OCI-LY1 (cell line): Measurements from ENCODE around the gene RYR3.

Experiments
- H2AFZ ChIP-seq: fragments of 200-600 bp; sonication (generic), shearing (Covaris generic); 2 replicates; pipeline ENCODE4 v1.6.0; 2014; ENCODE audit warnings: antibody characterized with exemption, mild to moderate bottlenecking, low read length
- H3F3A ChIP-seq: fragments of 200-600 bp; sonication (generic), shearing (Covaris generic); 2 replicates; pipeline ENCODE4 v1.6.0; 2014; ENCODE audit warnings: mild to moderate bottlenecking, antibody characterized with exemption, low read length, moderate library complexity; ENCODE audit not compliant: insufficient read depth
- H3K27ac ChIP-seq: fragments of 200-600 bp; sonication (generic); 2 replicates; pipeline ENCODE4 v1.5.1; 2014; ENCODE audit warnings: low read length, mixed run types, mild to moderate bottlenecking, low read depth; ENCODE audit not compliant: poor library complexity, severe bottlenecking
- H3K27me3 ChIP-seq: fragments of 200-600 bp; sonication (generic); 2 replicates; pipeline ENCODE4 v1.6.0; 2014; ENCODE audit warnings: antibody characterized with exemption, mild to moderate bottlenecking, low read length, moderate library complexity; ENCODE audit not compliant: insufficient read depth
- H3K36me3 ChIP-seq: fragments of 200-600 bp; sonication (generic); 2 replicates; pipeline ENCODE4 v1.6.1; 2014; ENCODE audit warnings: mild to moderate bottlenecking, antibody characterized with exemption, low read length, moderate library complexity, mixed read lengths; ENCODE audit not compliant: insufficient read depth
- H3K4me1 ChIP-seq: fragments of 200-600 bp; sonication (generic); 2 replicates; pipeline ENCODE4 v1.5.1; 2014; ENCODE audit warnings: mild to moderate bottlenecking, low read length, moderate library complexity; ENCODE audit not compliant: insufficient read depth, severe bottlenecking
- H3K4me2 ChIP-seq: fragments of 200-600 bp; sonication (generic), shearing (Covaris generic); 2 replicates; pipeline ENCODE4 v1.6.1; 2014; ENCODE audit warnings: low read length
- H3K4me3 ChIP-seq: fragments of 200-600 bp; sonication (generic); 2 replicates; pipeline ENCODE4 v1.5.1; 2014; ENCODE audit warnings: low read length, low read depth, mild to moderate bottlenecking, mixed read lengths; ENCODE audit not compliant: poor library complexity, severe bottlenecking
- H3K79me2 ChIP-seq: fragments of 200-600 bp; shearing (Covaris generic); 2 replicates; pipeline ENCODE4 v1.6.1; 2016; ENCODE audit warnings: mixed run types, low read length, mixed read lengths; ENCODE audit not compliant: insufficient read depth
- H3K9ac ChIP-seq: fragments of 200-600 bp; sonication (generic), shearing (Covaris generic); 2 replicates; pipeline ENCODE4 v1.6.1; 2014; ENCODE audit warnings: mild to moderate bottlenecking, low read length, mixed read lengths
- H3K9me2 ChIP-seq: fragments of 200-600 bp; sonication (generic), shearing (Covaris generic); 2 replicates; pipeline ENCODE4 v1.6.1; 2014; ENCODE audit warnings: low read depth, mild to moderate bottlenecking, low read length, mixed read lengths
- H3K9me3 ChIP-seq: fragments of 200-600 bp; shearing (Covaris generic); 2 replicates; pipeline ENCODE4 v1.6.1; 2014; ENCODE audit warnings: low read length, mixed read lengths
- H4K20me1 ChIP-seq: fragments of 200-600 bp; sonication (generic), shearing (Covaris generic); 2 replicates; pipeline ENCODE4 v1.6.0; 2016; ENCODE audit warnings: mild to moderate bottlenecking, low read length; ENCODE audit not compliant: insufficient read depth
- EZH2 ChIP-seq: fragments of 200-600 bp; sonication (generic), shearing (Covaris generic); IDR thresholded peaks from 2 replicates; pipeline ENCODE4 v1.8.0; 2017; ENCODE audit warnings: borderline replicate concordance, mixed run types, mild to moderate bottlenecking, antibody characterized with exemption, low read length, moderate library complexity, mixed read lengths
- TF ChIP-seq, protein P1 (sequence below): fragments of 200-600 bp; sonication (generic), shearing (Covaris generic); IDR thresholded peaks from 2 replicates; pipeline ENCODE4 v1.5.1; 2017; ENCODE audit warnings: mild to moderate bottlenecking, antibody characterized with exemption, low read length, moderate library complexity, mixed read lengths

RYR3 gene

DNA sequence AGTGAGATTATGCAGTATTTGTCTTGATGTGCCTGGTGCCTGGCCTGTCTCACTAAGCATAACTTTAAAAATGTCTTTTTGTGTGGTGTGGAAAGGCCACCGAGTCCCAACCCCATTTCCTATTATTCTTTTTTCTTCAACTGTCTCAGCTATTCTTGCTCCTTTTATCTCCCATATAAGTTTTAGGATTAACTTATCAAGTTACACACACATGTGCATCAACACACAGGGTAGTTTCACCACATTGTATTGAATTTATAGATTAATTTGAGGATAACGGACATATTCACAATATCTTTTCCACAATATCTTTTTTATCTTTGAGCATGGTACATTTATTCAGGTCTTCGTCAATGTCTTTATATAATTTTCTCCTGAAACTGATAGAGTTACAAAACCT, 127.6 kb downstream of the RYR3 start:
- Histone ChIP-seq H3K9me3 (no peaks in the 10 kb centered on the region), H3K9me2 (no peaks in the 10 kb centered on the region), H3F3A (no peaks in the 10 kb centered on the region), H3K4me1 (no peaks in the 10 kb centered on the region), H3K27me3 (no peaks in the 10 kb centered on the region), H3K4me3 (no peak overlapping the region), H3K9ac (no peak overlapping the region), H3K27ac (no peak overlapping the region), H3K36me3 (no peaks in the 10 kb centered on the region), H3K79me2 (no peaks in the 10 kb centered on the region), H4K20me1 (no peaks in the 10 kb centered on the region), H2AFZ (no peak overlapping the region), H3K4me2 (no peak overlapping the region)
- TF ChIP-seq, protein P1, sequence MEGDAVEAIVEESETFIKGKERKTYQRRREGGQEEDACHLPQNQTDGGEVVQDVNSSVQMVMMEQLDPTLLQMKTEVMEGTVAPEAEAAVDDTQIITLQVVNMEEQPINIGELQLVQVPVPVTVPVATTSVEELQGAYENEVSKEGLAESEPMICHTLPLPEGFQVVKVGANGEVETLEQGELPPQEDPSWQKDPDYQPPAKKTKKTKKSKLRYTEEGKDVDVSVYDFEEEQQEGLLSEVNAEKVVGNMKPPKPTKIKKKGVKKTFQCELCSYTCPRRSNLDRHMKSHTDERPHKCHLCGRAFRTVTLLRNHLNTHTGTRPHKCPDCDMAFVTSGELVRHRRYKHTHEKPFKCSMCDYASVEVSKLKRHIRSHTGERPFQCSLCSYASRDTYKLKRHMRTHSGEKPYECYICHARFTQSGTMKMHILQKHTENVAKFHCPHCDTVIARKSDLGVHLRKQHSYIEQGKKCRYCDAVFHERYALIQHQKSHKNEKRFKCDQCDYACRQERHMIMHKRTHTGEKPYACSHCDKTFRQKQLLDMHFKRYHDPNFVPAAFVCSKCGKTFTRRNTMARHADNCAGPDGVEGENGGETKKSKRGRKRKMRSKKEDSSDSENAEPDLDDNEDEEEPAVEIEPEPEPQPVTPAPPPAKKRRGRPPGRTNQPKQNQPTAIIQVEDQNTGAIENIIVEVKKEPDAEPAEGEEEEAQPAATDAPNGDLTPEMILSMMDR: no peak
- TF ChIP-seq EZH2: no peak

- Histone ChIP-seq H3K79me2 (no peaks in the 10 kb centered on the region), H3K4me1 (no peaks in the 10 kb centered on the region), H2AFZ (no peak overlapping the region), H3K36me3 (no peaks in the 10 kb centered on the region), H3K9me3 (no peaks in the 10 kb centered on the region), H3K27me3 (no peaks in the 10 kb centered on the region), H3K27ac (no peak overlapping the region), H3F3A (no peaks in the 10 kb centered on the region), H3K4me2 (no peak overlapping the region), H3K9me2 (no peaks in the 10 kb centered on the region), H4K20me1 (no peaks in the 10 kb centered on the region), H3K9ac (no peak overlapping the region), H3K4me3 (no peak overlapping the region)
- TF ChIP-seq, protein P1: no peak
- TF ChIP-seq EZH2: no peak
These were observed 130.1 kb downstream of the RYR3 start for GRCh38 chr15:33440900-33441299.

GRCh38 chr15:33442449-33442848, 131.7 kb downstream of the RYR3 start:
- Histone ChIP-seq H3K4me2 (no peak overlapping the region), H3K9ac (no peak overlapping the region), H3K4me3 (no peak overlapping the region), H3K9me3 (no peaks in the 10 kb centered on the region), H4K20me1 (no peaks in the 10 kb centered on the region), H3K27ac (no peak overlapping the region), H3K4me1 (no peaks in the 10 kb centered on the region), H3K79me2 (no peaks in the 10 kb centered on the region), H3K27me3 (no peaks in the 10 kb centered on the region), H3F3A (no peaks in the 10 kb centered on the region), H3K9me2 (no peaks in the 10 kb centered on the region), H2AFZ (no peak overlapping the region), H3K36me3 (no peaks in the 10 kb centered on the region)
- no peak for TF ChIP-seq EZH2
- TF ChIP-seq, protein P1: no peak
